GM23338 (cell line): Measurements from ENCODE around the gene TRIO. TPM values are rescaled to one million over a fixed set of nuclear protein-coding genes. Genes with fewer than 3 reads are reported as not detected.

Experiments
- ATAC-seq: fragments of 200-7000 bp; cut with Tn5 transposase; 3 replicates; pipeline ENCODE4 v1.9.1; 2020
- DNase-seq: peaks from one replicate; pipeline ENCODE4 v3.0.0-alpha.2; 2015; ENCODE audit warnings: low spot score
- H2AFZ ChIP-seq: fragments of 200-600 bp; sonication (generic); 2 replicates; pipeline ENCODE4 v1.8.0; 2016; ENCODE audit warnings: antibody characterized with exemption, mild to moderate bottlenecking, moderate library complexity
- H3F3A ChIP-seq: fragments of 200-600 bp; sonication (generic); replicated peaks from 2 replicates; pipeline ENCODE4 v1.8.0; 2017; ENCODE audit warnings: antibody characterized with exemption, mixed run types, low read depth
- H3K27ac ChIP-seq: fragments of 200-600 bp; sonication (generic); 2 replicates; pipeline ENCODE4 v1.6.1; 2016; ENCODE audit warnings: low read depth
- H3K27me3 ChIP-seq: fragments of 200-600 bp; sonication (generic); 2 replicates; pipeline ENCODE4 v1.8.0; 2016; ENCODE audit warnings: mild to moderate bottlenecking, mixed run types, moderate library complexity; ENCODE audit not compliant: insufficient read depth
- H3K36me3 ChIP-seq: fragments of 200-600 bp; sonication (generic); 2 replicates; pipeline ENCODE4 v1.8.0; 2016; ENCODE audit warnings: mild to moderate bottlenecking; ENCODE audit not compliant: insufficient read depth
- H3K4me1 ChIP-seq: fragments of 200-600 bp; sonication (generic); 2 replicates; pipeline ENCODE4 v1.8.0; 2016; ENCODE audit warnings: mild to moderate bottlenecking, moderate library complexity; ENCODE audit not compliant: insufficient read depth
- H3K4me2 ChIP-seq: fragments of 200-600 bp; sonication (generic); 2 replicates; pipeline ENCODE4 v1.7.1; 2017; ENCODE audit warnings: mixed run types
- H3K4me3 ChIP-seq: fragments of 200-600 bp; sonication (generic); 2 replicates; pipeline ENCODE4 v1.6.1; 2016; ENCODE audit warnings: mixed run types
- H3K79me2 ChIP-seq: fragments of 200-600 bp; sonication (generic); replicated peaks from 2 replicates; pipeline ENCODE4 v1.8.0; 2017; ENCODE audit warnings: mild to moderate bottlenecking; ENCODE audit not compliant: insufficient read depth
- H3K9me2 ChIP-seq: fragments of 200-600 bp; sonication (generic); 2 replicates; pipeline ENCODE4 v1.8.0; 2017; ENCODE audit not compliant: insufficient read depth
- H4K20me1 ChIP-seq: fragments of 200-600 bp; sonication (generic); replicated peaks from 2 replicates; pipeline ENCODE4 v1.8.0; 2017; ENCODE audit warnings: mild to moderate bottlenecking; ENCODE audit not compliant: insufficient read depth
- H3K27ac Mint-ChIP-seq: 2 replicates; pipeline ENCODE4 v1.8.0; 2020; ENCODE audit warnings: inconsistent platforms, mild to moderate bottlenecking, moderate library complexity, mixed read lengths
- H3K27me3 Mint-ChIP-seq: 3 replicates; pipeline ENCODE4 v1.8.0; 2022; ENCODE audit warnings: low read depth, mild to moderate bottlenecking, moderate library complexity, mixed read lengths, inconsistent platforms; ENCODE audit not compliant: insufficient read depth, poor library complexity
- H3K36me3 Mint-ChIP-seq: 3 replicates; pipeline ENCODE4 v1.8.0; 2021; ENCODE audit warnings: low read depth, mild to moderate bottlenecking, inconsistent platforms, moderate library complexity, mixed read lengths
- H3K4me1 Mint-ChIP-seq: 3 replicates; pipeline ENCODE4 v1.8.0; 2020; ENCODE audit warnings: mild to moderate bottlenecking, inconsistent platforms, mixed read lengths
- H3K4me3 Mint-ChIP-seq: 3 replicates; pipeline ENCODE4 v1.8.0; 2021; ENCODE audit warnings: moderate library complexity, mild to moderate bottlenecking, inconsistent platforms, mixed read lengths
- H3K9me3 Mint-ChIP-seq: 3 replicates; pipeline ENCODE4 v1.8.0; 2020; ENCODE audit warnings: moderate library complexity, mild to moderate bottlenecking, inconsistent platforms, mixed read lengths
- CREB1 ChIP-seq: fragments of 250-450 bp; sonication (Bioruptor Pico); IDR thresholded peaks from 2 replicates; pipeline ENCODE4 v1.5.0; 2020; ENCODE audit warnings: low read depth, mild to moderate bottlenecking, moderate library complexity
- EZH2 ChIP-seq: fragments of 200-600 bp; sonication (generic); IDR thresholded peaks from one replicate; pipeline ENCODE4 v1.8.0; 2017; ENCODE audit warnings: antibody characterized with exemption, mild to moderate bottlenecking, low read depth; ENCODE audit not compliant: unreplicated experiment
- EZH2phosphoT487 ChIP-seq: fragments of 200-600 bp; sonication (generic); IDR thresholded peaks from one replicate; pipeline ENCODE4 v1.8.1; 2018; ENCODE audit warnings: antibody characterized with exemption; ENCODE audit not compliant: unreplicated experiment
- JUNB ChIP-seq: IDR thresholded peaks from one replicate; pipeline ENCODE4 v1.6.1; 2016; ENCODE audit warnings: antibody characterized with exemption; ENCODE audit not compliant: unreplicated experiment
- NANOG ChIP-seq: IDR thresholded peaks from 2 replicates; pipeline ENCODE4 v1.6.1; 2016; ENCODE audit warnings: antibody characterized with exemption, borderline replicate concordance
- polyA plus RNA-seq: library from polyadenylated mRNA; unstranded; fragments of >200 nt; fragmentation: Nextera tagmentation; extraction: Ambion mirVana; gene quantifications from 2 replicates; pipeline ENCODE4 v1.2.1, GENCODE V29; 2016
- total RNA-seq: library from RNA; depleted of rRNA; stranded (reverse); fragments of >200 nt; shearing (Covaris generic); gene quantifications from 2 replicates; pipeline ENCODE4 v1.2.3, GENCODE V29; 2014
- TF ChIP-seq, protein P1 (sequence below), 2 experiments: fragments of 200-600 bp in 1 of 2; sonication (generic) in 1 of 2; conservative IDR thresholded peaks; 2 replicates each; pipeline versions ENCODE4 v1.5.1 to v1.6.1; 2016 to 2017; ENCODE audit warnings: antibody characterized with exemption in 2 of 2, low read depth in 2 of 2, mild to moderate bottlenecking in 2 of 2, moderate library complexity in 1 of 2
- TF ChIP-seq, protein P2 (sequence below): fragments of 250-450 bp; sonication (Bioruptor Pico); IDR thresholded peaks from 2 replicates; pipeline ENCODE4 v1.5.0; 2020; ENCODE audit warnings: mild to moderate bottlenecking, moderate library complexity

TRIO gene
- total and polyA plus RNA-seq, 2 experiments from 2014 or later: 13.8 to 113 TPM

DNA sequence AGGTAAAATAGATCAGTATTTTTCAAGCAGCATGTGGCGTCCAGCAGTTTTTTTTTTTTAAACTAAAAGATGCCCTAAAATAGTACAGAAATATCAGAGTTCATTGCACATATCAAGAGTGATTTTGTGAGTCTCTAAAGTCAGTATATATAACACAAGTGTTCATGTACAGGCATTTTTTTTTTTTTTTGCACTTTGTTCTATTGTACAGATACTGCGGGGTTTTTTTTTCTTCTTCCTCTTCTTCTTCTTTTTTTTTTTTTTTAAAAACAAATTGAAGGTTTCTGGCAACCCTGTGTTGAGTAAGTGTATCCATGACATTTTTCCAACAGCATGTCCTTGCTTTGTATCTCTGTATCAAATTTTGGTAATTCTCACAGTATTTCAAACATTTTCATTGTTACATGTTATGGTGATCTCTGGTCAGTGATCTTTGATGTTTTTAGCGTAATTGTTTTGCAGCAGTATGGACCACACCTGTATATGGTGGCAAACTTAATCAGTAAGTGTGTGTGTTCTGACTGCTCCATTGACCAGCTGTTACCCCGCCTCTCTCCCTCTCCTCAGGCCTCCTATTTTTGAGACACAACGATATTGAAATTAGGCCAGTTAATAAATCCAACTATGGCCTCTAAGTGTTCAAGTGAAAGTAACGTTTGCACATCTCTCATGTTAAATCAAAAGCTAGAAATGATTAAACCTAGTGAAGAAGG lies 76.8 kb downstream of the TRIO start:
- H3F3A ChIP-seq: no peaks in the 10 kb centered on the region
- H3K4me1 Mint-ChIP-seq: peaks cover 82% of the 10 kb centered on the region
- H3K27me3 Mint-ChIP-seq: peaks cover 2% of the 10 kb centered on the region
- no peak overlapping the region for H2AFZ ChIP-seq
- peaks cover 12% of the 10 kb centered on the region for H3K9me2 ChIP-seq
- 0 out of 2 replicates have a peak overlapping the region, but pooled peaks have one; percentile 13 for H3K4me3 ChIP-seq
- no peak overlapping the region; the same call in 1 of the 2 replicates for H3K27ac Mint-ChIP-seq
- H3K4me3 Mint-ChIP-seq: no peak overlapping the region; the same call in 2 of the 3 replicates
- no peaks in the 10 kb centered on the region for H3K9me3 Mint-ChIP-seq
- no peak for TF ChIP-seq EZH2phosphoT487
- TF ChIP-seq CREB1 (CRISPR knock-in tag): no peak
- TF ChIP-seq, protein P1, sequence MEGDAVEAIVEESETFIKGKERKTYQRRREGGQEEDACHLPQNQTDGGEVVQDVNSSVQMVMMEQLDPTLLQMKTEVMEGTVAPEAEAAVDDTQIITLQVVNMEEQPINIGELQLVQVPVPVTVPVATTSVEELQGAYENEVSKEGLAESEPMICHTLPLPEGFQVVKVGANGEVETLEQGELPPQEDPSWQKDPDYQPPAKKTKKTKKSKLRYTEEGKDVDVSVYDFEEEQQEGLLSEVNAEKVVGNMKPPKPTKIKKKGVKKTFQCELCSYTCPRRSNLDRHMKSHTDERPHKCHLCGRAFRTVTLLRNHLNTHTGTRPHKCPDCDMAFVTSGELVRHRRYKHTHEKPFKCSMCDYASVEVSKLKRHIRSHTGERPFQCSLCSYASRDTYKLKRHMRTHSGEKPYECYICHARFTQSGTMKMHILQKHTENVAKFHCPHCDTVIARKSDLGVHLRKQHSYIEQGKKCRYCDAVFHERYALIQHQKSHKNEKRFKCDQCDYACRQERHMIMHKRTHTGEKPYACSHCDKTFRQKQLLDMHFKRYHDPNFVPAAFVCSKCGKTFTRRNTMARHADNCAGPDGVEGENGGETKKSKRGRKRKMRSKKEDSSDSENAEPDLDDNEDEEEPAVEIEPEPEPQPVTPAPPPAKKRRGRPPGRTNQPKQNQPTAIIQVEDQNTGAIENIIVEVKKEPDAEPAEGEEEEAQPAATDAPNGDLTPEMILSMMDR (conservative IDR thresholded peaks at IDR 0.05; ENCODE audit: low read depth in 2 of 2): no peak
- no peaks in the 10 kb centered on the region for H3K27me3 ChIP-seq
- H3K4me1 ChIP-seq: peaks cover 85% of the 10 kb centered on the region
- H3K27ac ChIP-seq: no peak overlapping the region
- ATAC-seq (no peak), DNase-seq (no peak)
- H3K36me3 Mint-ChIP-seq: no peaks in the 10 kb centered on the region
- peaks cover 100% of the 10 kb centered on the region for H3K79me2 ChIP-seq
- H4K20me1 ChIP-seq: peaks cover 18% of the 10 kb centered on the region
- peak overlapping the region; percentile 56; the same call in 1 of the 2 replicates for H3K4me2 ChIP-seq
- H3K36me3 ChIP-seq: no peaks in the 10 kb centered on the region

DNA sequence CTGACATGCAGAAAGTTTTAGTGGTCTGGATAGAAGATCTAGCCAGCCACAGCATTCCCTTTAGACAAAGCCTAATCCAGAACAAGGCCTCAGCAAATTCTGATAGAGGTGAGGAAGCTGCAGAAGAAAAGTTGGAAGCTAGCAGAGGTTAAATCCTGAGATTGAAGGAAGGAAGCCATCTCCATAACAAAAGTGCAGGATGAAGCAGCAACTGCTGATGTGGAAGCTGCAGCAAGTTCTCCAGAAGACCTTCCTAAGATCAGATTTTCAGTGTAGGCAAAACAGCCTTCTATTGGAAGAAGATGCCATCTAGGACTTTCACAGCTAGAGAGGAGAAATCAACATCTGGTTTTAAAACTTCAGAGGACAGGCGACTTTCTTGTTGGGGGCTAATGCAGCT lies 77.5 kb downstream of the TRIO start:
- H3K4me3 ChIP-seq: peak overlapping the region; percentile 13; the same call in 1 of the 2 replicates
- H3K27me3 ChIP-seq: no peaks in the 10 kb centered on the region
- H3K9me2 ChIP-seq: peaks cover 12% of the 10 kb centered on the region
- peaks cover 13% of the 10 kb centered on the region for H4K20me1 ChIP-seq
- no peak for DNase-seq
- no peaks in the 10 kb centered on the region for H3K36me3 ChIP-seq
- no peak overlapping the region for H2AFZ ChIP-seq
- H3K27ac ChIP-seq: no peak overlapping the region
- H3K4me3 Mint-ChIP-seq: no peak overlapping the region; the same call in 2 of the 3 replicates
- H3K9me3 Mint-ChIP-seq: no peaks in the 10 kb centered on the region
- peaks cover 99% of the 10 kb centered on the region for H3K79me2 ChIP-seq
- no peaks in the 10 kb centered on the region for H3K36me3 Mint-ChIP-seq
- H3K4me1 ChIP-seq: peaks cover 78% of the 10 kb centered on the region
- H3K27me3 Mint-ChIP-seq: peaks cover 2% of the 10 kb centered on the region
- H3K27ac Mint-ChIP-seq: no peak overlapping the region
- peak overlapping the region; percentile 56; the same call in 1 of the 2 replicates for H3K4me2 ChIP-seq
- no peaks in the 10 kb centered on the region for H3F3A ChIP-seq
- no peak for ATAC-seq
- H3K4me1 Mint-ChIP-seq: peaks cover 78% of the 10 kb centered on the region
- TF ChIP-seq CREB1 (CRISPR knock-in tag) (no peak), NANOG (no peak), EZH2 (no peak), JUNB (no peak)
- TF ChIP-seq, protein P1 (conservative IDR thresholded peaks at IDR 0.05; ENCODE audit: low read depth in 2 of 2): no peak
- TF ChIP-seq, protein P2, sequence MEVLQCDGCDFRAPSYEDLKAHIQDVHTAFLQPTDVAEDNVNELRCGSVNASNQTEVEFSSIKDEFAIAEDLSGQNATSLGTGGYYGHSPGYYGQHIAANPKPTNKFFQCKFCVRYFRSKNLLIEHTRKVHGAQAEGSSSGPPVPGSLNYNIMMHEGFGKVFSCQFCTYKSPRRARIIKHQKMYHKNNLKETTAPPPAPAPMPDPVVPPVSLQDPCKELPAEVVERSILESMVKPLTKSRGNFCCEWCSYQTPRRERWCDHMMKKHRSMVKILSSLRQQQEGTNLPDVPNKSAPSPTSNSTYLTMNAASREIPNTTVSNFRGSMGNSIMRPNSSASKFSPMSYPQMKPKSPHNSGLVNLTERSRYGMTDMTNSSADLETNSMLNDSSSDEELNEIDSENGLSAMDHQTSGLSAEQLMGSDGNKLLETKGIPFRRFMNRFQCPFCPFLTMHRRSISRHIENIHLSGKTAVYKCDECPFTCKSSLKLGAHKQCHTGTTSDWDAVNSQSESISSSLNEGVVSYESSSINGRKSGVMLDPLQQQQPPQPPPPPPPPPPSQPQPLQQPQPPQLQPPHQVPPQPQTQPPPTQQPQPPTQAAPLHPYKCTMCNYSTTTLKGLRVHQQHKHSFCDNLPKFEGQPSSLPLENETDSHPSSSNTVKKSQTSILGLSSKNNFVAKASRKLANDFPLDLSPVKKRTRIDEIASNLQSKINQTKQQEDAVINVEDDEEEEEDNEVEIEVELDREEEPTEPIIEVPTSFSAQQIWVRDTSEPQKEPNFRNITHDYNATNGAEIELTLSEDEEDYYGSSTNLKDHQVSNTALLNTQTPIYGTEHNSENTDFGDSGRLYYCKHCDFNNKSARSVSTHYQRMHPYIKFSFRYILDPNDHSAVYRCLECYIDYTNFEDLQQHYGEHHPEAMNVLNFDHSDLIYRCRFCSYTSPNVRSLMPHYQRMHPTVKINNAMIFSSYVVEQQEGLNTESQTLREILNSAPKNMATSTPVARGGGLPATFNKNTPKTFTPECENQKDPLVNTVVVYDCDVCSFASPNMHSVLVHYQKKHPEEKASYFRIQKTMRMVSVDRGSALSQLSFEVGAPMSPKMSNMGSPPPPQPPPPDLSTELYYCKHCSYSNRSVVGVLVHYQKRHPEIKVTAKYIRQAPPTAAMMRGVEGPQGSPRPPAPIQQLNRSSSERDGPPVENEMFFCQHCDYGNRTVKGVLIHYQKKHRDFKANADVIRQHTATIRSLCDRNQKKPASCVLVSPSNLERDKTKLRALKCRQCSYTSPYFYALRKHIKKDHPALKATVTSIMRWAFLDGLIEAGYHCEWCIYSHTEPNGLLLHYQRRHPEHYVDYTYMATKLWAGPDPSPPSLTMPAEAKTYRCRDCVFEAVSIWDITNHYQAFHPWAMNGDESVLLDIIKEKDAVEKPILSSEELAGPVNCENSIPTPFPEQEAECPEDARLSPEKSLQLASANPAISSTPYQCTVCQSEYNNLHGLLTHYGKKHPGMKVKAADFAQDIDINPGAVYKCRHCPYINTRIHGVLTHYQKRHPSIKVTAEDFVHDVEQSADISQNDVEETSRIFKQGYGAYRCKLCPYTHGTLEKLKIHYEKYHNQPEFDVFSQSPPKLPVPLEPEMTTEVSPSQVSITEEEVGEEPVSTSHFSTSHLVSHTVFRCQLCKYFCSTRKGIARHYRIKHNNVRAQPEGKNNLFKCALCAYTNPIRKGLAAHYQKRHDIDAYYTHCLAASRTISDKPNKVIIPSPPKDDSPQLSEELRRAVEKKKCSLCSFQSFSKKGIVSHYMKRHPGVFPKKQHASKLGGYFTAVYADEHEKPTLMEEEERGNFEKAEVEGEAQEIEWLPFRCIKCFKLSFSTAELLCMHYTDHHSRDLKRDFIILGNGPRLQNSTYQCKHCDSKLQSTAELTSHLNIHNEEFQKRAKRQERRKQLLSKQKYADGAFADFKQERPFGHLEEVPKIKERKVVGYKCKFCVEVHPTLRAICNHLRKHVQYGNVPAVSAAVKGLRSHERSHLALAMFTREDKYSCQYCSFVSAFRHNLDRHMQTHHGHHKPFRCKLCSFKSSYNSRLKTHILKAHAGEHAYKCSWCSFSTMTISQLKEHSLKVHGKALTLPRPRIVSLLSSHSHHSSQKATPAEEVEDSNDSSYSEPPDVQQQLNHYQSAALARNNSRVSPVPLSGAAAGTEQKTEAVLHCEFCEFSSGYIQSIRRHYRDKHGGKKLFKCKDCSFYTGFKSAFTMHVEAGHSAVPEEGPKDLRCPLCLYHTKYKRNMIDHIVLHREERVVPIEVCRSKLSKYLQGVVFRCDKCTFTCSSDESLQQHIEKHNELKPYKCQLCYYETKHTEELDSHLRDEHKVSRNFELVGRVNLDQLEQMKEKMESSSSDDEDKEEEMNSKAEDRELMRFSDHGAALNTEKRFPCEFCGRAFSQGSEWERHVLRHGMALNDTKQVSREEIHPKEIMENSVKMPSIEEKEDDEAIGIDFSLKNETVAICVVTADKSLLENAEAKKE (CRISPR knock-in tag): peak; percentile 95
